K562 (cell line): ENCODE results near the gene ACYP2. TPM values are rescaled to one million over a fixed set of nuclear protein-coding genes. Genes with fewer than 3 reads are reported as not detected.

Source experiments
- AFF1 ChIP-seq, 2 experiments: fragments of 450-650 bp; IDR thresholded peaks; 2 replicates each; pipeline ENCODE4 v1.6.1; 2018; ENCODE audit warnings: mild to moderate bottlenecking in 2 of 2, low read depth in 1 of 2; ENCODE audit not compliant: partially characterized antibody in 2 of 2
- EHMT2 ChIP-seq: fragments of 450-650 bp; IDR thresholded peaks from 2 replicates; pipeline ENCODE4 v1.6.1; 2018; ENCODE audit warnings: antibody characterized with exemption
- GATAD2A ChIP-seq: fragments of 450-650 bp; IDR thresholded peaks from 2 replicates; pipeline ENCODE4 v1.6.1; 2017
- MAZ ChIP-seq, 2 experiments: fragments of 450-650 bp in 1 of 2; sonication (generic) in 1 of 2; formaldehyde crosslinking; IDR thresholded peaks in 1 of 2; conservative IDR thresholded peaks in 1 of 2; 2 replicates each; pipeline versions ENCODE4 v1.4.0 to v1.5.0; 2020; ENCODE audit warnings: mild to moderate bottlenecking in 1 of 2, missing genetic modification reagents in 1 of 2
- MLLT1 ChIP-seq, 2 experiments: fragments of 450-650 bp; IDR thresholded peaks; 2 replicates each; pipeline ENCODE4 v1.6.1; 2016
- TBL1XR1 ChIP-seq, 2 experiments: IDR thresholded peaks; 2 replicates each; pipeline ENCODE4 v1.6.1; 2012; ENCODE audit warnings: improper control_type of control experiment in 2 of 2, low read length in 2 of 2, mild to moderate bottlenecking in 1 of 2
- TOE1 ChIP-seq, 2 experiments: fragments of 450-650 bp in 1 of 2; sonication (generic) in 1 of 2; formaldehyde crosslinking in 1 of 2; IDR thresholded peaks; 2 replicates each; pipeline versions ENCODE4 v1.7.1 to v1.8.0; 2016 to 2022; ENCODE audit warnings: borderline replicate concordance in 2 of 2, mild to moderate bottlenecking in 2 of 2, antibody characterized with exemption in 1 of 2, inconsistent platforms in 1 of 2, low read depth in 1 of 2, missing genetic modification reagents in 1 of 2, moderate library complexity in 1 of 2
- ZNF384 ChIP-seq: IDR thresholded peaks from 2 replicates; pipeline ENCODE4 v1.6.1; 2012; ENCODE audit warnings: low read depth, low read length, improper control_type of control experiment
- polyA plus RNA-seq, 8 experiments: library from polyadenylated mRNA; depleted of rRNA in 4 of 8; stranded (reverse) in 5 of 8; unstranded in 3 of 8; fragments of >200 nt; fragmentation: Nextera tagmentation in 2 of 8; fragmentation: Illumina TruSeq in 1 of 8; extraction: Ambion mirVana in 2 of 8; extraction: Trizol in 1 of 8; gene quantifications; 2 replicates each; pipeline versions ENCODE4 v1.2.1 to v1.2.3, GENCODE V29; 2011 to 2014; ENCODE audit warnings: inconsistent platforms in 1 of 8, missing spikeins in 1 of 8
- total RNA-seq, 7 experiments: library from RNA; depleted of rRNA in 6 of 7; stranded (reverse); fragments of >200 nt in 6 of 7; fragmentation: Illumina TruSeq in 2 of 7; extraction: Trizol in 2 of 7; gene quantifications; 2 replicates each; pipeline versions ENCODE4 v1.2.1 to v1.2.3, GENCODE V29; 2011 to 2021; ENCODE audit warnings: low replicate concordance in 1 of 7
- TF ChIP-seq, protein P1 (sequence below): fragments of 450-650 bp; IDR thresholded peaks from 2 replicates; pipeline ENCODE4 v1.6.1; 2018; ENCODE audit not compliant: partially characterized antibody
- TF ChIP-seq, protein P2 (sequence below), 2 experiments: fragments of 450-650 bp in 1 of 2; sonication (generic) in 1 of 2; formaldehyde crosslinking in 1 of 2; IDR thresholded peaks in 1 of 2; conservative IDR thresholded peaks in 1 of 2; 2 replicates each; pipeline versions ENCODE4 v1.6.1 to v1.8.1; 2016 to 2023; ENCODE audit warnings: mild to moderate bottlenecking in 2 of 2, moderate library complexity in 2 of 2, inconsistent platforms in 1 of 2, missing genetic modification reagents in 1 of 2

ACYP2 gene
- total and polyA plus RNA-seq, 9 of the 15 experiments (the other 6 are each of a cell fraction or from before 2014, with no cell fraction given) = 1.0 to 4.1 (median 2.0) TPM

- TF ChIP-seq TOE1 (IDR thresholded peaks at IDR 0.05; ENCODE audit: borderline replicate concordance) (peak; percentile 43; the same call in 1 of the 2 replicates), TOE1 (CRISPR knock-in tag; IDR thresholded peaks at IDR 0.05; ENCODE audit: borderline replicate concordance, low read depth) (no peak), EHMT2 (peak; percentile 89), AFF1 (IDR thresholded peaks at IDR 0.05; ENCODE audit: low read depth in 1 of 2, partially characterized antibody in 2 of 2) (peak; percentile 35 to 42), ZNF384 (peak; percentile 37; the same call in 1 of the 2 replicates), MAZ (CRISPR knock-in tag; conservative IDR thresholded peaks at IDR 0.05 in 1 of 2, IDR thresholded peaks at IDR 0.05 in 1 of 2) (peak in 1 of 2 experiments; percentile 55; a peak in 2 of 4 replicates), MLLT1 (IDR thresholded peaks at IDR 0.05) (peak in 1 of 2 experiments; percentile 74; a peak in 2 of 4 replicates), GATAD2A (0 out of 2 replicates have a peak, but pooled peaks have one; percentile 74), TBL1XR1 (IDR thresholded peaks at IDR 0.05; ENCODE audit: low read length in 2 of 2) (peak; percentile 32 to 88; a peak in 2 of 4 replicates)
- TF ChIP-seq, protein P1, sequence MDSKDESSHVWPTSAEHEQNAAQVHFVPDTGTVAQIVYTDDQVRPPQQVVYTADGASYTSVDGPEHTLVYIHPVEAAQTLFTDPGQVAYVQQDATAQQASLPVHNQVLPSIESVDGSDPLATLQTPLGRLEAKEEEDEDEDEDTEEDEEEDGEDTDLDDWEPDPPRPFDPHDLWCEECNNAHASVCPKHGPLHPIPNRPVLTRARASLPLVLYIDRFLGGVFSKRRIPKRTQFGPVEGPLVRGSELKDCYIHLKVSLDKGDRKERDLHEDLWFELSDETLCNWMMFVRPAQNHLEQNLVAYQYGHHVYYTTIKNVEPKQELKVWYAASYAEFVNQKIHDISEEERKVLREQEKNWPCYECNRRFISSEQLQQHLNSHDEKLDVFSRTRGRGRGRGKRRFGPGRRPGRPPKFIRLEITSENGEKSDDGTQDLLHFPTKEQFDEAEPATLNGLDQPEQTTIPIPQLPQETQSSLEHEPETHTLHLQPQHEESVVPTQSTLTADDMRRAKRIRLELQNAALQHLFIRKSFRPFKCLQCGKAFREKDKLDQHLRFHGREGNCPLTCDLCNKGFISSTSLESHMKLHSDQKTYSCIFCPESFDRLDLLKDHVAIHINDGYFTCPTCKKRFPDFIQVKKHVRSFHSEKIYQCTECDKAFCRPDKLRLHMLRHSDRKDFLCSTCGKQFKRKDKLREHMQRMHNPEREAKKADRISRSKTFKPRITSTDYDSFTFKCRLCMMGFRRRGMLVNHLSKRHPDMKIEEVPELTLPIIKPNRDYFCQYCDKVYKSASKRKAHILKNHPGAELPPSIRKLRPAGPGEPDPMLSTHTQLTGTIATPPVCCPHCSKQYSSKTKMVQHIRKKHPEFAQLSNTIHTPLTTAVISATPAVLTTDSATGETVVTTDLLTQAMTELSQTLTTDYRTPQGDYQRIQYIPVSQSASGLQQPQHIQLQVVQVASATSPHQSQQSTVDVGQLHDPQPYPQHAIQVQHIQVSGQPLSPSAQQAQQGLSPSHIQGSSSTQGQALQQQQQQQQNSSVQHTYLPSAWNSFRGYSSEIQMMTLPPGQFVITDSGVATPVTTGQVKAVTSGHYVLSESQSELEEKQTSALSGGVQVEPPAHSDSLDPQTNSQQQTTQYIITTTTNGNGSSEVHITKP = peak; percentile 30
- TF ChIP-seq, protein P2, sequence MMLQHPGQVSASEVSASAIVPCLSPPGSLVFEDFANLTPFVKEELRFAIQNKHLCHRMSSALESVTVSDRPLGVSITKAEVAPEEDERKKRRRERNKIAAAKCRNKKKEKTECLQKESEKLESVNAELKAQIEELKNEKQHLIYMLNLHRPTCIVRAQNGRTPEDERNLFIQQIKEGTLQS (IDR thresholded peaks at IDR 0.05) = peak; percentile 47; the same call in 1 of the 2 replicates
- TF ChIP-seq, protein P2 (CRISPR knock-in tag; conservative IDR thresholded peaks at IDR 0.05) = no peak
Measured at GRCh38 chr2:54077088-54077900, 38.1 kb upstream of the ACYP2 start (continued).
